Epithelial cell of proximal tubule (primary cell): ENCODE data around the gene CD59. TPM values are rescaled to one million over a fixed set of nuclear protein-coding genes. Genes with fewer than 3 reads are reported as not detected.

Source experiments
- DNase-seq: peaks from one replicate; pipeline ENCODE4 v3.0.0-alpha.2; 2011; ENCODE audit warnings: low read depth
- H3K4me3 ChIP-seq: 2 replicates; pipeline ENCODE4 v1.5.1; 2011; ENCODE audit warnings: low read depth, mild to moderate bottlenecking, low read length
- total RNA-seq: library from RNA; depleted of rRNA; stranded (reverse); fragments of >200 nt; gene quantifications from 2 replicates; pipeline ENCODE4 v1.2.3, GENCODE V29; 2015
- TF ChIP-seq, protein P1 (sequence below): conservative IDR thresholded peaks from 2 replicates; pipeline ENCODE4 v1.5.1; 2012; ENCODE audit warnings: low read depth, mild to moderate bottlenecking, low read length

The CD59 gene
- total RNA-seq, 1 donor from 2014 or later = 615 TPM

DNA sequence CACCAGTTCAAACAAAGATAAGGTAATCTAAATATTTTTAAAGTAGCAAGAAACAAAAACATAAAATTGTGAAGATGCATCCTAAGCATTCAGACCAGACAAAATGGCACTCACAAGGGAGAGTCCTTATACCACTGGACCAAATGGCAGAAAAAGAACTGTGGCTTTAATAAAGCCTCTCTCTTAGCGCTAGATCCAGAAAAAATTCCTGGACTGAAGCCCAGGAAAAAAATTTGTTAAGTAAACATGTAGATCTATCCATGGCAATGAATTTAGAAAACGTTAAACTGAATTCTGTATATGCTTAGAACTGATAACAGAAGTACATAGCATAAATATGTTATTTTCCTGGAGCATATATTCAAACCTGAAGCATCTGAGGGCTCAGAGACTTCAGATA is 11.8 kb upstream of the CD59 start:
- no peak for DNase-seq
- no peak overlapping the region for H3K4me3 ChIP-seq
- TF ChIP-seq, protein P1, sequence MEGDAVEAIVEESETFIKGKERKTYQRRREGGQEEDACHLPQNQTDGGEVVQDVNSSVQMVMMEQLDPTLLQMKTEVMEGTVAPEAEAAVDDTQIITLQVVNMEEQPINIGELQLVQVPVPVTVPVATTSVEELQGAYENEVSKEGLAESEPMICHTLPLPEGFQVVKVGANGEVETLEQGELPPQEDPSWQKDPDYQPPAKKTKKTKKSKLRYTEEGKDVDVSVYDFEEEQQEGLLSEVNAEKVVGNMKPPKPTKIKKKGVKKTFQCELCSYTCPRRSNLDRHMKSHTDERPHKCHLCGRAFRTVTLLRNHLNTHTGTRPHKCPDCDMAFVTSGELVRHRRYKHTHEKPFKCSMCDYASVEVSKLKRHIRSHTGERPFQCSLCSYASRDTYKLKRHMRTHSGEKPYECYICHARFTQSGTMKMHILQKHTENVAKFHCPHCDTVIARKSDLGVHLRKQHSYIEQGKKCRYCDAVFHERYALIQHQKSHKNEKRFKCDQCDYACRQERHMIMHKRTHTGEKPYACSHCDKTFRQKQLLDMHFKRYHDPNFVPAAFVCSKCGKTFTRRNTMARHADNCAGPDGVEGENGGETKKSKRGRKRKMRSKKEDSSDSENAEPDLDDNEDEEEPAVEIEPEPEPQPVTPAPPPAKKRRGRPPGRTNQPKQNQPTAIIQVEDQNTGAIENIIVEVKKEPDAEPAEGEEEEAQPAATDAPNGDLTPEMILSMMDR = no peak

GRCh38 chr11:33743291-33743690 is 7.1 kb upstream of the CD59 start:
- TF ChIP-seq, protein P1 = no peak
- H3K4me3 ChIP-seq = no peak overlapping the region
- DNase-seq = no peak

GRCh38 chr11:33742249-33742851 is 6.1 kb upstream of the CD59 start:
- H3K4me3 ChIP-seq = no peak overlapping the region
- TF ChIP-seq, protein P1 = no peak
- no peak for DNase-seq

- no peak for DNase-seq
- TF ChIP-seq, protein P1 = no peak
- H3K4me3 ChIP-seq = no peak overlapping the region
Measured at GRCh38 chr11:33741806-33742205, 5.6 kb upstream of the CD59 start.

DNA sequence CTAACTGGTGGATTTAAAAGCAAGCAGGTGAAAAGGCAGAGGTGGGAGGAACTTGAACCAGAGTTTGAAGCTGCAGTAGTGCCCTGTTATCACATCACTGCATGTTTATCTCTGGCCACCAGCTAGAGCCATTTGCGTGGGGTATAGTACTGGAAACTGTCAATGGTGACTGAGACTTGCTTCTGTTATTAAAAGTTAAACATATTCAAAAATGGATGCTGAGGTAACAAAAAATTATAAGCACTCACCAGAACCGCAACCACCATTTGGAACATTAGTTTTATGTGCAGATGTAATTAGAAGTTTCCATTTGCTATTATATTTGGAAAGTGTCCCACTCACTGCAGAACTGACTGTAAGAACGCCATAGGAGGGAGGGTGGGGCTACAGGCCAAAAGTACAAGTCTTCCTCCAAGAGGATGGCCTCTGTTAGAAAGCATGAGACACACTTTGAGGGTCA is 1.2 kb upstream of the CD59 start:
- TF ChIP-seq, protein P1 = no peak
- peak overlapping the region; percentile 93 for H3K4me3 ChIP-seq
- DNase-seq = no peak

DNA sequence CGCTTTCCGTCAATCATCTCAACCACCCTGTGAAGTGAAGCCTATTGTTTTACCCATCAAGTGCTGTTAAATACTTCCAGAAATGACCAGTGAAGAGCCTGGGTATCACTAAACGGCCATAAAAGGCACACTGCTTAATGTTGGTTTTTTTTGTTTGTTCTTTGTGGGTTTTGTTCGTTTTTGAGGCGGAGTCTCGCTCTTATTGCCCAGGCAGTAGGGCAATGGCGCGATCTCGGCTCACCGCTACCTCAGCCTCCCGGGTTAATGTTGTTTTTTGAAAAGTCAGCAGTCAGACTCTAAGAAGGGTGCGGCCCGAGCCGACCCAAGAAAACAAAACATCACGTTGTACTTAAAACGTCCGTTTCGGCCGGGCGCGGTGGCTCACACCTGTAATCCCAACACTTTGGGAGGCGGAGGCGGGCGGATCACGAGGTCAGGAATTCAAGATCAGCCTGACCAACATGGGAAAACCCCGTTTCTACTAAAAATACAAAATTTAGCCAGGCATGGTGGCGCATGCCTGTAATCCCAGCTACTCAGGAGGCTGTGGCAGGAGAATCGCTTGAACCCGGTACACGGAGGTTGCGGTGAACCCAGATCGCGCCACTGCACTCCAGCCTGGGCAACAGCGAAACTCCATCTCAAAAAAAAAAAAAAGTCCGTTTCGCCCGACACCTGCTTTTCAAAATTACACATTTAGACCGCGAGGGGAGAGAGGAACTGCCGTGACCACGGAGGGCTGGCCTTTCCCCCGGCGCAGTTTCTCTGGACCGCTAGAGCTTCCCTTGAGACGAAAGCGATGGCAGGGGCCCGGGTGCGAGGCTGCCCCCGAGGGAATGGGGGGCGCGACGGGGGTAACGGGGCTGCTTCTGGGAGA is 714 bp downstream of the CD59 start:
- H3K4me3 ChIP-seq = peak overlapping the region; percentile 93
- no peak for DNase-seq
- TF ChIP-seq, protein P1 = no peak
